IMR-90 (cell line): Measurements from ENCODE around the gene UBTFL1. TPM values are rescaled to one million over a fixed set of nuclear protein-coding genes. Genes with fewer than 3 reads are reported as not detected.
"Not testable (repeated sequence)": the region's sequence is repeated elsewhere in the genome, so short reads cannot be mapped to it uniquely, and the experiment has no call there.

Experiments
- ATAC-seq: fragments of 200-7000 bp; cut with Tn5 transposase; 2 replicates; pipeline ENCODE4 v1.9.1; 2020; ENCODE audit warnings: low read depth, mild to moderate bottlenecking, moderate library complexity
- Bru-seq: library from RNA; stranded (reverse); fragments of 400-500 nt; gene quantifications from one replicate; lab custom pipeline; 2021; lab: Mats Ljungman, UMichigan
- BruChase-seq, 2 experiments: library from RNA; stranded (reverse); fragments of 400-500 nt; gene quantifications; one replicate each; lab custom pipeline; 2021; lab: Mats Ljungman, UMichigan
- BruUV-seq: library from RNA; stranded (reverse); fragments of 400-500 nt; replicated peaks from 2 replicates; lab custom pipeline; 2021; lab: Mats Ljungman, UMichigan
- CTCF ChIA-PET: fragments of 300-600 bp; formaldehyde crosslinking; extraction: SDS; loops from one replicate; lab custom pipeline; 2021; ENCODE audit warnings: antibody characterized with exemption; lab: Yijun Ruan, JAX
- POLR2A ChIA-PET: fragments of 300-600 bp; sonication (Branson Sonifier 250); formaldehyde crosslinking; loops from one replicate; lab custom pipeline; 2022; ENCODE audit warnings: antibody characterized with exemption; ENCODE audit not compliant: unreplicated experiment; lab: Charles Lee
- DNase-seq: peaks from one replicate; pipeline ENCODE4 v3.0.0; 2013
- H2AFZ ChIP-seq: replicated peaks from 2 replicates; pipeline ENCODE3; 2013; ENCODE audit warnings: low read length, mild to moderate bottlenecking; ENCODE audit not compliant: poor library complexity
- H2AK5ac ChIP-seq: 2 replicates; pipeline ENCODE4 v1.6.1; 2013; ENCODE audit warnings: low read depth, low read length, inconsistent platforms
- H2AK9ac ChIP-seq: replicated peaks from 2 replicates; pipeline ENCODE3; 2013; ENCODE audit warnings: mild to moderate bottlenecking, low read depth, low read length, moderate library complexity; ENCODE audit not compliant: poor library complexity
- H2BK120ac ChIP-seq: 2 replicates; pipeline ENCODE4 v1.6.1; 2013; ENCODE audit warnings: low read depth, low read length, inconsistent platforms
- H2BK15ac ChIP-seq: 3 replicates; pipeline ENCODE4 v1.6.1; 2013; ENCODE audit warnings: low read depth, low read length, inconsistent platforms
- H2BK20ac ChIP-seq: 2 replicates; pipeline ENCODE4 v1.6.1; 2013; ENCODE audit warnings: low read depth, mild to moderate bottlenecking, inconsistent platforms, low read length, moderate library complexity
- H2BK5ac ChIP-seq: 2 replicates; pipeline ENCODE4 v1.6.1; 2013; ENCODE audit warnings: mild to moderate bottlenecking, low read depth, low read length, inconsistent platforms; ENCODE audit not compliant: poor library complexity, severe bottlenecking
- H3K14ac ChIP-seq: replicated peaks from 2 replicates; pipeline ENCODE4 v1.6.1; 2013; ENCODE audit warnings: low read depth, low read length, inconsistent platforms
- H3K18ac ChIP-seq: 2 replicates; pipeline ENCODE4 v1.6.1; 2013; ENCODE audit warnings: low read depth, low read length, control low read depth
- H3K23ac ChIP-seq: 2 replicates; pipeline ENCODE4 v1.6.1; 2013; ENCODE audit warnings: low read depth, low read length, inconsistent platforms
- H3K27ac ChIP-seq: 2 replicates; pipeline ENCODE4 v1.5.1; 2013; ENCODE audit warnings: mild to moderate bottlenecking, control low read depth, low read length; ENCODE audit not compliant: insufficient read depth
- H3K27me3 ChIP-seq: 2 replicates; pipeline ENCODE4 v1.6.1; 2013; ENCODE audit warnings: low read length; ENCODE audit not compliant: control insufficient read depth, insufficient read depth
- H3K36me3 ChIP-seq: 2 replicates; pipeline ENCODE4 v1.6.1; 2013; ENCODE audit warnings: low read length, mixed read lengths; ENCODE audit not compliant: control insufficient read depth, insufficient read depth
- H3K4ac ChIP-seq: 2 replicates; pipeline ENCODE4 v1.6.1; 2013; ENCODE audit warnings: low read depth, low read length, inconsistent platforms
- H3K4me1 ChIP-seq: 2 replicates; pipeline ENCODE4 v1.6.1; 2013; ENCODE audit warnings: low read length, mixed read lengths; ENCODE audit not compliant: control insufficient read depth, insufficient read depth
- H3K4me2 ChIP-seq: 2 replicates; pipeline ENCODE4 v1.6.1; 2013; ENCODE audit warnings: low read depth, mild to moderate bottlenecking, control low read depth, low read length, moderate library complexity
- H3K4me3 ChIP-seq: 2 replicates; pipeline ENCODE4 v1.5.1; 2013; ENCODE audit warnings: low read depth, mild to moderate bottlenecking, control low read depth, low read length, moderate library complexity; ENCODE audit not compliant: insufficient read depth
- H3K56ac ChIP-seq: 2 replicates; pipeline ENCODE4 v1.6.1; 2013; ENCODE audit warnings: low read length, inconsistent platforms; ENCODE audit not compliant: insufficient read depth; ENCODE audit errors: extremely low read depth
- H3K79me1 ChIP-seq, 2 experiments: 2 replicates each; pipeline ENCODE4 v1.6.1; 2013; ENCODE audit warnings: low read length in 2 of 2, inconsistent platforms in 1 of 2, low read depth in 1 of 2
- H3K9ac ChIP-seq: 2 replicates; pipeline ENCODE4 v1.6.1; 2013; ENCODE audit warnings: low read depth, low read length, control low read depth
- H3K9me1 ChIP-seq: 2 replicates; pipeline ENCODE4 v1.6.1; 2013; ENCODE audit warnings: low read length, inconsistent platforms; ENCODE audit not compliant: insufficient read depth
- H3K9me3 ChIP-seq: 2 replicates; pipeline ENCODE4 v1.6.1; 2013; ENCODE audit warnings: low read length; ENCODE audit not compliant: control insufficient read depth, insufficient read depth
- H4K20me1 ChIP-seq: 2 replicates; pipeline ENCODE4 v1.6.1; 2013; ENCODE audit warnings: low read length, inconsistent platforms; ENCODE audit not compliant: insufficient read depth
- H4K5ac ChIP-seq: 2 replicates; pipeline ENCODE4 v1.6.1; 2013; ENCODE audit warnings: mild to moderate bottlenecking, low read depth, low read length, control low read depth
- H4K8ac ChIP-seq, 2 experiments: 2 replicates each; pipeline ENCODE4 v1.6.1; 2013; ENCODE audit warnings: low read depth in 2 of 2, low read length in 2 of 2, control low read depth in 1 of 2, inconsistent platforms in 1 of 2
- H4K91ac ChIP-seq: 2 replicates; pipeline ENCODE4 v1.6.1; 2013; ENCODE audit warnings: low read depth, low read length, inconsistent platforms; ENCODE audit not compliant: insufficient read depth
- WGBS, 2 experiments: methylation state at CpG; one replicate each; pipeline versions ENCODE4 v1.1.5 to v1.1.7; 2013; ENCODE audit warnings: missing lambda C conversion rate in 2 of 2; ENCODE audit not compliant: insufficient read length in 1 of 2; ENCODE audit errors: extremely low coverage in 2 of 2; 5-methylcytosine and 5-hydroxymethylcytosine counted together
- dilution Hi-C: fragments of 300-500 bp; cut with HindIII; formaldehyde crosslinking; loops from one replicate; pipeline ENCODE4 v1.14.3; 2018; ENCODE audit warnings: low sequenced_read_pairs; ENCODE audit not compliant: unreplicated experiment
- in situ Hi-C: fragments of 300-500 bp; cut with MboI; formaldehyde crosslinking; loops from 3 replicates; pipeline ENCODE4 v1.14.3; 2019; ENCODE audit warnings: low sequenced_read_pairs, inconsistent platforms, mixed read lengths
- intact Hi-C: fragments of 100-400 bp; cut with micrococcal nuclease; formaldehyde crosslinking; loops from 2 replicates; pipeline ENCODE4 v1.10.0; 2022
- long read RNA-seq: library from polyadenylated mRNA; unstranded; transcript quantifications from one replicate; pipeline ENCODE4 v2.0.0, GENCODE V29; 2021; ENCODE audit not compliant: unreplicated experiment
- polyA plus RNA-seq, 3 experiments: library from polyadenylated mRNA; depleted of rRNA; stranded (reverse); fragments of >200 nt; gene quantifications; 2 replicates each; pipeline ENCODE4 v1.2.3, GENCODE V29; 2012; ENCODE audit warnings: low replicate concordance in 1 of 3
- total RNA-seq: library from RNA; depleted of rRNA; stranded (reverse); fragments of >200 nt; gene quantifications from 2 replicates; pipeline ENCODE4 v1.2.3, GENCODE V29; 2012; rRNA removed

Gene UBTFL1, protein sequence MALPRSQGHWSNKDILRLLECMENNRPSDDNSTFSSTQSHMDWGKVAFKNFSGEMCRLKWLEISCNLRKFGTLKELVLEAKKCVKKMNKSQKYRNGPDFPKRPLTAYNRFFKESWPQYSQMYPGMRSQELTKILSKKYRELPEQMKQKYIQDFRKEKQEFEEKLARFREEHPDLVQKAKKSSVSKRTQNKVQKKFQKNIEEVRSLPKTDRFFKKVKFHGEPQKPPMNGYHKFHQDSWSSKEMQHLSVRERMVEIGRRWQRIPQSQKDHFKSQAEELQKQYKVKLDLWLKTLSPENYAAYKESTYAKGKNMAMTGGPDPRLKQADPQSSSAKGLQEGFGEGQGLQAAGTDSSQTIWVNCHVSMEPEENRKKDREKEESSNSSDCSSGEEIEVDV
- total RNA-seq (not detected in 2 replicates), polyA plus RNA-seq (2012; rRNA removed) (not detected in 2 replicates), Bru-seq, nascent RNA (not detected), BruChase-seq, experiment 1, labeled RNA remaining after a 6-hour chase (not detected), BruChase-seq, experiment 2, labeled RNA remaining after a 2-hour chase (not detected)
- polyA plus RNA-seq (2012; cell fraction: cytosol; rRNA removed): not detected in 2 replicates
- not detected in 2 replicates for polyA plus RNA-seq (2012; cell fraction: nucleus; rRNA removed; ENCODE audit: low replicate concordance)
- long read RNA-seq: 0 reads

DNA sequence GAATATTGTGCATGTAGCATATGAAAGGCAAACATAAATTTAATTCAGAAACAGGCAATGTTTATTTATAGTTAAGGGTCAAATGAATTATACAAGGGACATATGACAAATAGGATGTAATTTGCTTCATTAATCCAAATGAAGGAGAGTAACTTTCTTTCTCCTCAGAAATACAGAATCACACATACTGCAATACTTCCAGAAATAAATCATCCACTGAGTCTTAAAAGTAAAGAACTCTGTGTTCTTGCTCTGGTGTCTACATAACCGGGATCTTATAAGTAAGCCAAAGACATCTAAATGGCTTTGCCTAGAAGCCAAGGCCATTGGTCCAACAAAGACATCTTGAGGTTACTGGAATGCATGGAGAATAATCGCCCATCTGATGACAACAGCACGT is at the start of gene UBTFL1:
Gene UBTFL1 (plus strand): TSS at position 301 of the 400 bp plus-strand sequence. CDS start 0 bp downstream, at position 301.
- H4K8ac ChIP-seq, H2BK120ac ChIP-seq, CTCF ChIA-PET, dilution Hi-C loops, H3K36me3 ChIP-seq, H2AK5ac ChIP-seq, H2BK20ac ChIP-seq, H2AFZ ChIP-seq, DNase-seq, H3K9ac ChIP-seq, H3K4me3 ChIP-seq, H3K14ac ChIP-seq, H2AK9ac ChIP-seq, H3K9me1 ChIP-seq, H2BK5ac ChIP-seq, H3K79me1 ChIP-seq, BruUV-seq, POLR2A ChIA-PET, H3K27me3 ChIP-seq, H4K20me1 ChIP-seq, H3K18ac ChIP-seq, H3K4me2 ChIP-seq, H3K23ac ChIP-seq, ATAC-seq, H4K91ac ChIP-seq, H3K9me3 ChIP-seq, intact Hi-C loops, H4K5ac ChIP-seq, H3K56ac ChIP-seq, H3K27ac ChIP-seq, H3K4ac ChIP-seq, H3K4me1 ChIP-seq, H2BK15ac ChIP-seq, in situ Hi-C loops: not testable (repeated sequence)
- no CpG with 5 or more reads among the region's 3 CpGs for WGBS, 2 experiments

DNA sequence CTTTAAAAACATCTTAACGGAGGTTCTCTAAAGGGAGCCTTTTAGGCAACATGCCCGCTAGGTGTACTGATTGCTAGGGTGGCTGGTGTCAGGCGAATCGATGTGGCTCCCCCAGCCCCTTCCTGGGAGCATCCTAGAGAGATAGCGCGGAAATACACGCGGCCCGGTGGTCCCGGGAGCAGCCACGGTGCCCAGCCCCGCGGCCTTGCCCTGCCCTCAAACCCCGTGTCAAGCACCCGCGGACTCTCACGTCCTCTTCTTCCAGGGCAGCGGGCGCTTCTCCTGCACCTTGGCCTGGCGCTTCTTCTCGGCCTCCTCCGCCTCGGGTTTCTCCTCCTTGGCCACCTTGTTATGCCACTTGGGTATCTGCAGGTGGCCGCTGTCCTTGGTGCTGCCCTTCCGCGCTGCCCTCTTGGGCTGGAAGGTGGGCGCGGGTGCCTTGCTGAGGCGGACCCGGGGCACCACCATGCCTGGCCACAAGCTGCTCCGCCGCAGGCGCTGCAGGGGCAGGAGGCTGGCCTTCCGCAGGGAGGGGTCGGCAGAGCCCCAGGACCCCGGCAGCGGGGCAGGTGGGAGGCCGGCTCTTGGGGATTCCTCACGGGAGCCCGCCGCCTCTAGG is 34.0 kb upstream of the UBTFL1 start:
- in situ Hi-C loops, H3K56ac ChIP-seq, H4K5ac ChIP-seq, H2AK5ac ChIP-seq, H3K9me1 ChIP-seq, H2BK5ac ChIP-seq, H3K9ac ChIP-seq, H4K91ac ChIP-seq, BruUV-seq, CTCF ChIA-PET, H3K9me3 ChIP-seq, H2BK120ac ChIP-seq, H4K8ac ChIP-seq, H2AFZ ChIP-seq, H3K14ac ChIP-seq, H2BK15ac ChIP-seq, H3K23ac ChIP-seq, H3K79me1 ChIP-seq, POLR2A ChIA-PET, H3K4me2 ChIP-seq, H3K18ac ChIP-seq, H4K20me1 ChIP-seq, DNase-seq, intact Hi-C loops, dilution Hi-C loops, H3K4me3 ChIP-seq, H3K4me1 ChIP-seq, H3K27ac ChIP-seq, H3K27me3 ChIP-seq, H3K4ac ChIP-seq, H2BK20ac ChIP-seq, H3K36me3 ChIP-seq, ATAC-seq, H2AK9ac ChIP-seq: not testable (repeated sequence)
- no CpG with 5 or more reads among the region's 41 CpGs for WGBS, 2 experiments
